Right renal pelvis (tissue), 4 donors: ENCODE measurements around the gene CDKL1. TPM values are rescaled to one million over a fixed set of nuclear protein-coding genes. Genes with fewer than 3 reads are reported as not detected.

ENCODE experiments used
- DNase-seq, 4 donors: peaks; one replicate each; pipeline ENCODE4 v3.0.0-alpha.2; 2013; ENCODE audit warnings: low read depth in 4 of 4, low spot score in 3 of 4, missing footprints in 1 of 4
- polyA plus RNA-seq, 4 donors: library from polyadenylated mRNA; unstranded; fragments of 120-200 nt; gene quantifications; one replicate each; pipeline ENCODE4 v1.2.1, GENCODE V29; 2013; ENCODE audit not compliant: insufficient read length in 4 of 4

Gene CDKL1
- polyA plus RNA-seq: 1 to 10 TPM; 7.1 to 8.3 (median 7.3) TPM

DNA sequence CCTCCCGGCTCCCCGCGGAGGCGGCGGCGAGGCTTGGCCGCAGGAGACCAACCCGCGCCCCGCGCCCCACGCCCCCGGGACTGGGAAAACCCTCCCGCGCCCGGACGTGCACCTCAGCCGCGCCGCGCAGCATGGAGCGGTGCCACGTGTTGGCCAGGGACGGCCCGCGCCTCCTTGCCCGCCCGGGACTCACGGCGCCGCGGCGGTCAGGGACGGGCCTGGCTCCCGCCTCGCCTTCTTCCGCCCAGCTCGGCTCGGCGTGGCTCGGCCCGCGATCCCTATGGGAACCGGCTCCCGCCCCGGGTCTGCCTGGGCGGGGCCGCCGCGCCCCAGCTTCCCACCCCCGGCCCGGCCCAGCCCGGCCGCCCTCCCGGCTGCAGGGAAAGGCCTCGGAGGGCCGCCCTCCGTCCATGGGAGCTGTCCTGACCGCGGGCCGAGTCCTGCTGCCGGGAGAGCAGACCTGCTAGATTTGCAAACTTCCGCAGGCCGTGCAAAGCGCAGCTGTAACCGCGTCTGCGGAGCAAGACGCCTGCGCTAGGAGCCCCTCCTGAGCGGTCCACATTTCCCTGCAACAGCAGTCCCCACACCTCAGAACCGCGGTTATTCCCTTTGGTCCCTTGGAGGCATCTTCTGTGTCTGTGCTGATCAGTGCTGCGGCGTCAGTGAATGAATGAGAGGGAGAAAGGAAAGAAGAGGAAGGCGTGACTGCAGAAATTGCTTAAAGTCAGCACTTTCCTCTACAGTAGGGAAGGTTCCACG, at the start of gene CDKL1:
Gene CDKL1 (minus strand): TSS at position 251 of the 759 bp plus-strand sequence. CDS start 1,013 bp downstream, outside the sequence.
- DNase-seq: peak in 1 of 4 donors; percentile 51

DNA sequence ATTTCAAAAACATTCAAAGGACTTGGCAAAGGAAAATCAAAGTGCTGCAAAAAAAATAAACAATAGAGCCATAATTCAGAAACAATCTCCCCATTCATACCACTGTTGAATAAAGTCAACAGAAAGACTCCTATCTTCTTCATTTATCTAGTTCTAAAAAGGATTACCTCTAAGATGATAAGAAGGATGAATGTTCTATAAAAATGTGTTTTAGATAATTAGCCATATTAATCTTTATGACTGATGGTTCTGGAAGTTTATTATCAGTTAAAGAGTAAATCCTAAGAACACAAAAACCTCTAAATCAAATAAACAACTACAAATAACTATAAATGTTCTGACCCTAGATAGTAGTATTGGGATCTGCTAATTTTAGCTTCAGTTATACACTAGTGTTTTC, 37.8 kb upstream of the CDKL1 start:
- DNase-seq: no peak

DNA sequence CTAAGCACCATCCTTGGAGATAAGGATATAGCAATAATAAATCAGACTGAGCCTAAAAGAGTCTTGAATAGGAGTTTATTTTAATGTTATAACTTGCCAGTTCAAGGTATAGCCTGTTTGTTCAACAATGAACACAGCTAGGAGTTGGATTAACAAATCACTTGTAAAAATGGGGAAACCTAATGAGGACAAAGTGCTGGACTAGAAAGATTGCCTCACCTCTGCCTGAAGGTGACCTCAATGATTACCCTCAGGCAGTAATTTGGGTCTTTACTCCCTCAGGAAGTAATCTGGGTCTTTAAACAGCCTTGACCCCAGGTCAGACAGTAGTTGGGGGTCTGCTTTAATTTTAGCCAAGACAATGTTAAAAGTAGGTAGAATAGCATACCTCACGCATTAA, 35.5 kb upstream of the CDKL1 start:
- no peak for DNase-seq

DNA sequence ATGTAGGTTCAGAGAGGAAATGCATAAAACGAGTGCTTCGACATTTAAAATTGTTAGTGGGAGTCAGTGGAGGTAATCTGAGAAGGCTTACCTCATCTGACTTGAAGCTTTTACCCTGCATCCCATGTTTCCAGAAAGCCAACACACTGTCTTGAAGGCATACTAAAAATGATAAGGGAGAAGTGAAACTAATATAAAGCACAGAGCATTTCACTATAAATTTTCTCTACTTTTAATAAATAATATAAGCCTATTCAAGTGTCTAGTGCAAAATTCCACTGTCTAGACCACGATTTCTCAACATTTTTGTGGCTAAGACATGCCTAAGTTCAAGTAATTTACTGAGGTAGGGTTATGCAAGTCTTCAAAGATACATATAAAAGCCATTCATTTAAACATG, 29.1 kb upstream of the CDKL1 start:
- DNase-seq: no peak

DNA sequence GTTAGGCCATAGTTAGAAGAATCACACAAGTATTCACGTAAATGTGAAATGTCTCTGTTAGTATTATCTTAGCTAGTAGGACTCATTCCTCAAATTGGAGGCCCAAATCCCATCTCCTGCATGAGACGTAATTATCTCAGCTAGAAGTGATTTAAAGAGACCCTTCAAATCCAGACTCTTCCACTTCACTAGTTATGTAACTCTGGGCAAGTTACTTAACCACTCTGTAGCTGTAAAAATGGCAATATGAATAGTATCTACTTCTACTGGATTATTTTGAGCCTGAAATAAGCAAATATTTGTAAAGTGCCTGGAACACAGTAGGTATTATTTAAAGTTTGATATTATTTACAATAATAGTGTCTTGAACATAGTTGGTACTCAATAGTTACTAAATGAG, 28.4 kb upstream of the CDKL1 start:
- no peak for DNase-seq

DNA sequence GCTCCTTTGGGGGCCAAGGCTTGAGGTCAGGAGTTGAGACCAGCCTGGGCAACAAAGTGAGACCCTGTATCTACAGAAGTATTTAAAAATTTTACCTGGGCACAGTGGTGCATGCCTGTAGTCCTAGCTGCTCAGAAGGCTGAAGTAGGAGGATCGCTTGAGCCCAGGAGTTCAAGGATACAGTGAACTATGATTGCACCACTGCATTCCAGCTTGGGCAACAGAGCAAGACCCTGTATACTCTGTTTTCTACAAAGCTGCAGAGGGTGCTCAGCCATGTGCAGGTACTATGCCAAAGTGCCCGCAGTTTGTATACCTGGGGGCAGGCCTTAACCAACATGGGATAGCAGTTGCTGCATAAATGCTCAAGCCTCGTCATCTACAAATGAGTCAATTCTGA, 26.8 kb upstream of the CDKL1 start:
- DNase-seq: no peak

DNA sequence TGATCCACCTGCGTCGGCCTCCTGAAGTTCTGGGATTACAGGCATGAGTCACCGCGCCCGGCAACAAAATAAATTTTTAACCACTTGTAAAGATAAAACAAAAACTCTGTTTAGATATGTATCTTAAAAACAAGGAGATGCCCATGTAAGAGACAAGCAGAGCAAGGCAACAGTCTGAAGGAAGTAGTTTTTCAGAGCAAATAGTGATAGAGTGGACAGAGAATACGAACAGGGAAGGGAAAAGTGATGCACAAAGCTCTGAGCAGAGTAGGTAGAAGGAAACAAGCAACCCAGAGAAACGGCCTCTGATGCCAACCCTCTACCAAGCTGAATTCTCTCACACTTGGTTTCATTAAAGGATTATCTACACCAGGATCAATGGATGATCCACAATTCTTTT, 24.8 kb upstream of the CDKL1 start:
- no peak for DNase-seq

DNA sequence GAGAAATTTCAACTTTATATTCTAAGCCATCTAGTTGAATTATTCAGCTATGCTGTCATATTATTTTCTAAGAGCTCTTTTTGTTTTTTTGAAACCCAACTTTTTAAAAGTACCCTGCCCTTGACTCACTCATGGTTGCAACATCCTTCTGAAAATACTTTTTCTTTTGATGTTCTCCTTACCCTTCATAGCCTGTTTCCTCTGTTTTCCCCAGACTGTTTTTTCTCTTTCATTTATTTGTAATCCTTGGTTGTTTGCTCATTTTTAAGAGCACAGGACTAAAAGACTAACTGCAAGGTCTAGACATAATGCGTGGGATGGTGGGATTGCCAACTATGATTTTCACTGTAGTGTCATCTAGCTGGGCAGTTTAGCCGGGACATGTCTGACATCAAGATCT, 21.2 kb upstream of the CDKL1 start:
- no peak for DNase-seq

DNA sequence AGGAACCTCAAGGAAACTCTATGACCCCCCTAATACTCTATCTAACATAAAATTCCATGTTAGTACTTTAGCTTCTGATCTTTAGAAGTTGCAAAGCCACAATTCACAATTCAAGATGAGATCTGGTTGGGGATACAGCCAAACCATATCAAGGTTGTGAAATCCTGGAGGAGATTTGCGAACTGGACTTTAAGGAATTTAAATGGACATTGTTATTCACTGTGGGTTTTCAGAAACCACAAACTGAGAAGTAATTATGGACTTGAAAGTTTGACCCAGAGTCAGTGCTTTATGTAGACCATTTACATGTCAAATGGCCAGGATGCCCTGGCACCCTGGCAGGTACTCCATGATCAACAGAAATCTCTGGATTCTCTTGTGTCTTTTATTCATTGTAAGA, 14.2 kb upstream of the CDKL1 start:
- DNase-seq: no peak

DNA sequence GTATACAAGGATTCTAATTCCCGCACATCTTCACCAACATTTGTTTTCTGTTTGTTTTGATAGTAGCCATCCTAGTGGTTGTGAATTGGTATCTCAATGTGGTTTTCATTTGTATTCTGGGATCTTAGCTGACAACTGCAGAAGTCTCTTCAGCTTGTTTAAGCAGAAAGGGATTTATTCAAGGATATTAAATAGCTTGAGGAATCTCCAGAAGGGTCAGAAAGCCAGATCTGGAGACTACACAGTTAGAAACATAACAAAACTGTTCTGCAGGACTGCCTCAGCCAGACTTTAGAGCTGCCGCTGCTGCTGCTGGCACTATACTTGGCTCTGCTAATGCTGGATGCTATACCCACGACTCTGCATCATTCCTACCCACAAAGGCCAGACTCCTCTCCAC, 13.4 kb upstream of the CDKL1 start:
- DNase-seq: no peak

DNA sequence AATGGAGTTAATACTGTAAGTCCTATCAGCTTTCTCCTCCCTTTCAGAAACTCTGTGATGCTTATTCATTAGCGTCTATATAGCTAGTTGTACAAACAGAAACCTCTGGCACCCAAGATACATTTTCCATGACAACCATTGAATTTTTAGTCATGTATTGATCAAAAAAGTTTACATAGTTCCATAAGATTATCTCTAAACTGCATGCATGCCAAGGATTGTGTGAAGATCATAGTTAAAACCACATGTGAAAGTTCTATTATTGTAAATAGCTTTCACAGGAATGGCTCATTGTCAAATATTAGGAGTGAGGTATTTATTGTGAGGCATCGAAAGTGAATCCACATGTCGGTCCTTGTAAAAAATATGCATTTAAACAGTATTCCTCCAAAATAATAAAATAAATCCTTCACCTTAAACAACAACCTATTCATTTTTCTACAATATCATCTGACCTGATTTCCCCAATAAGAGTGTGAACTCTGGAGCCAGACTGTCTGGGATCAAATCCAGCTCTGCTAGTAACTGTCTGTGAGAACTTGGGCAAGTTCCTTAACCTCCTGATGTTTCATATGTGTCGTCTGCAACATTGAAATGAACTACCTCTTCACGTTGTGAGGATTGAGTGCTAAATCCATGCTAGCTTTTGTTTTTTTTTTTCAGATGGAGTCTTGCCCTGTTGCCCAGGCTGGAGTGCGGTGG, 10.6 kb upstream of the CDKL1 start:
- DNase-seq: no peak

DNA sequence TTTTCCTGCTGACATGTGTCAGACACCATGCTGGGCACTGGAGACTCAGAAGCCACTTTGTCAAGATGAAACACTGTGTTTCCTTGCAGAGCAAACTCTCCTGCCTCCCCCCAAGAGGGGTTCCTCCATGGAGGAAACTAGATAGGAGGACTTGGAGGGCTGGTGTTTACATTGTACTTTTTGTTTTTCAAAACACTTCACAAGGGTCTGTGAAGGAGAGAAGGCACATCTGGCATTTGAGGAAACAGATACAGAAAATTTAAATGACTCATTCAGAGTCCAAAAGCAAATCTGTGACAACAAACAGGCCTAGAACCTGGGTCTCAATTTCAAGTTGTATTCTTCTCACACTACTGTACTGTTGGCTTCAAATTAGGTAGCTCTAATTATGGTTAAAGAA, 6.7 kb upstream of the CDKL1 start:
- no peak for DNase-seq

DNA sequence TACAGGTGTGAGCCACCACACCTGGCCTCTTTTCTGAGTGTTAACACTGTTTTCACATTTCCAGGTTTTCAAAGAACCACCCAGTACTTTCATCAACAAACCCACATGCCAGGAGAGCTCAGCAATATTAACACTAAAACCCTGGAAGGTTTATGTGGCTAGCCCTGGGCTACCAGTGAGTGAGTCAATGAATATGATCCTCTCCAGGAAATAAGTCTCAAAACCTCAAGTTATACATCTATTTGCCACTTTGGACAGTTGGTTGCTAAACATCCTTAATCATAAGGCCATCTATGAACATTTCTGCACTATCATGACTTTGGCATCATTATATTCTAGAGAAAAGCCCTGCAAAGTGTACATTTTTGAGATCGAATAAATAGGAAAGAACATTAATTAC, 6.3 kb upstream of the CDKL1 start:
- DNase-seq: no peak

DNA sequence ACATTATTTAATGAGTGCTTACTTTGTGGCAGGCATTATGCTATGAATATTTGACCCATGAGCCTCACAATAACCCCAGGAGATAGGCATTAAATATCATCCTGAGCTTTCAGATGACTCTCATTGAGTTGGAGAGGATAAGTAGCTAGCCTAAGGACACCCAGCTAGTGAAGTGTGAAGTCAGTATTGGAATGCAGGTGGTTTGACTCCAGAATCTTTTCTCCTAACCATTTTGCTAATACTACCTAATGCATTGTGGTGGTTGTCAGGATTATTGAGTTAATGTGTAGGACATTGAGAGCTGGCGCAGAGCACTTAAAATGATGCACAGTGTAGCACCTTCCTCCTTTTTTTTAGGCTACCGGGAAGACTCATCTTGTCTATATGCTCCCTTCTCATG, 3.8 kb upstream of the CDKL1 start:
- DNase-seq: no peak

DNA sequence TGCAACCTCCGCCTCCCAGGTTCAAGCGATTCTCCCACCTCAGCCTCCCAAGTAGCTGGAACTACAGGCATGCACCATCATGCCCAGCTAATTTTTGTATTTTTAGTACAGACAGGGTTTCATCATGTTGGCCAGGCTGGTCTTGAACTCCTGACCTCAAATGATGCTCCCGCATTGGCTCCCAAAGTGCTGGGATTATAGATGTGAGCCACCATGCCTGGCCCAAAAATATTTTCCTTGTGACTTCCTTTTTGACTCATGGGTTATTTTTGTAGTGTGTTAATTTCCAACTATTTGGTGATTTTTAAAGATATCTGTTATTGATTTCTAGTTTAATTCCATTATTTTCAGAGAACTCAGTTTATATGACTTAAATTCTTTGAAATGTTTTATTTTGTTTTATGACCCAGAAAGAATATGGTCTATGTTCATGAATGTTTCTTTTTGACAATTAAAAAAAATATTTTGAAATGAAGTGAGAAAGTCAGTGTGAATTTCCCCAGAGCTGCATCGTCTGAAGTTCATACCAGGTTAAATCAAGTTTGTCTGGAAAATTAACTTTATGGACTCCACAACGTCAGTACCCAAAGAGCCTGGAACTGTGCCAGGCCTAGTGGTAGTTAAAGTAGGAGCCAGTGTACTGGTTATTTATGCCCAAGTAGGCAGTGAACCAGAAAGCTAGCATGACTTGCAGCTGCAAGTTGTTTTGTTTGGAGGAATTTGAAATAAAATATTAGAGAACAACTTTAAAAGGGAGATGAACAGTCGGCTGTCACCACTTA, 2.8 kb upstream of the CDKL1 start:
- no peak for DNase-seq

DNA sequence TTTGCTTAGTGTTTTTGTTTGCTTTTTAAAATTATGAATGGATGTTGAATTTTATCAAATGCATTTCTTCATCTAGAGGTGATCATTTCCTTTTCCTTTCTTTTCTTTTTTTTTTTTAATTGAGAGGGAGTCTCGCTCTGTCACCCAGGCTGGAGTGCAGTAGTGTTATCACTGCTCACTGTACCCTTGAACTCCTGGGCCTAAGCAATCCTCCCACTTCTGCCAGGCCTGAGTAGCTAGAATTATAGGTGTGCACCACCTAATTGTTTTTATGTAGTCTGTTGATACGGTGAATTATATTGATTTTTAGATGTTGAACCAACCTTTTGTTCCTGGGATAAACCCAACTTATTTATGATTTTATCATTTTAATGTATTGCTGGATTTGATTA, 1.5 kb upstream of the CDKL1 start:
- no peak for DNase-seq

DNA sequence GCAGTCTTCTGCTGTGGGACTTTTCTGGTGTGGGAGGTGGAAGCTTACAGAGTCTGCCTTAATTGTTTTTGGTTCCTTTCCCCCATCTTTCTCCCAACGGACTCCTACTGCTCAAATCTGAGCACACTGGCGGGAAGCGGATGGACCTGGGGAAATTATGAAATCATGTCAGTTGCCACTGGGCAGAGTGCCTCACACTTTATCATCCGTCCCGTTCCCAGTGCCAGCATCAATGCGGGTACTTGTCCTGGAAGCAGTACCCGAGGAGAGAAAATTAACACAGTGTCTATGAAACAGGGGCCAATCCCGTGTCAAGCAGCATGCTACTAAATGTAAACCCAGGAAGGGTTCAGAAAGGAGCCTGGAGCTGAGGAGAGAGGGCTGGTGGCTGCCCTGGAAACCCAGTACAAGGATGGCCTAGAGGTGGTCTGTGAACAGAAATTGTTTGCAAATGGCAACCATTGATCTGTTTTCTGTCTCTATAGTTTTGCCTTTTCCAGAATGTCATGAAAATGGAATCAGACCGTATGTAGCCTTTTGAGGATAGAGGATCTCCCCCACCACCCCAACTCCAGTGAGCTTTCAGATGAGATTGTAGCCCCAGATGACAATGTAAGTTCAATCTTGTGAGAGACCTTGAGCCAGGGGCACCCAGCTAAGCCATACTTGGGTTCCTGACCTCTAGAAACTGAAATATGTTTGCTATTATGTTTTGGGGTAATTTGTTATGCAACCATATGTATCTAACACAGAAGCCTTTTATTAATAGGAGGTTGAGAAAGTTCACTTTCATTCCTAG, 908 bp upstream of the CDKL1 start:
- DNase-seq: no peak

DNA sequence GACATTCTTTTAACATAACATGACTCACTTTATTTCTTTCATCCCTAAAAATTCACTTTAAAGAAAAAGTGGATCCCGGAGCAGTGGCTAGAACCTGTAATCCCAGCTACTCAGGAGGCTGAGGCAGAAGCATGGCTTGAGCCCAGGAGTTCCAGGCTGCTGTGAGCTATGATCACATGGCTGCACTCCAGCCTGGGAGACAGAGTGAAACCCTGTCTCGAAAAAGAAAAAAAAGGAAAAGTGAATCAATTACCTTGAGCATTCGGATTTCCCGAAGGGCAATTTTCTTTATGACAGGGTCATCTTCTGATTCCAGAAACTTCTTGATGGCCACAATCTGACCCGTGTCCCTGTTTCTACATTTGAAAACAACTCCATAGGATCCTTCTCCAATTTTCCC, 1.2 kb downstream of the CDKL1 start:
- DNase-seq: no peak

DNA sequence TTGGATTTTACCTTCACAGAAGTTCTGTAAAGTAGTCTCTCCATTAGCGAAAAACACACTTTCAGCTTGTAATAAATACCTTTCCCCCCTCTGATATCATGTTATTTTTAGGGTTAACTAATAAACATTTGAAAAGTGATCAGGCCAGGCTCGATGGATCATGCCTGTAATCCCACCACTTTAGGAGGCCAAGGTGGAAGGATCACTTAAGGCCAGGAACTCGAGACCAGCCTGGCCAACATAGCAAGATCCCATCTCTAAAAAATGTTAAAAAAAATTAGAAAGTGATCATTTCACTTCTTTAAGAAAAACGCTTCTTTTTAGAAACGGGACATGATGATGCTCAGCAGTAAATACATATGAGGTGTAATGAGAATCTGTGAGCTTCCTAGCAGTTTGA, 2.0 kb downstream of the CDKL1 start:
- no peak for DNase-seq

DNA sequence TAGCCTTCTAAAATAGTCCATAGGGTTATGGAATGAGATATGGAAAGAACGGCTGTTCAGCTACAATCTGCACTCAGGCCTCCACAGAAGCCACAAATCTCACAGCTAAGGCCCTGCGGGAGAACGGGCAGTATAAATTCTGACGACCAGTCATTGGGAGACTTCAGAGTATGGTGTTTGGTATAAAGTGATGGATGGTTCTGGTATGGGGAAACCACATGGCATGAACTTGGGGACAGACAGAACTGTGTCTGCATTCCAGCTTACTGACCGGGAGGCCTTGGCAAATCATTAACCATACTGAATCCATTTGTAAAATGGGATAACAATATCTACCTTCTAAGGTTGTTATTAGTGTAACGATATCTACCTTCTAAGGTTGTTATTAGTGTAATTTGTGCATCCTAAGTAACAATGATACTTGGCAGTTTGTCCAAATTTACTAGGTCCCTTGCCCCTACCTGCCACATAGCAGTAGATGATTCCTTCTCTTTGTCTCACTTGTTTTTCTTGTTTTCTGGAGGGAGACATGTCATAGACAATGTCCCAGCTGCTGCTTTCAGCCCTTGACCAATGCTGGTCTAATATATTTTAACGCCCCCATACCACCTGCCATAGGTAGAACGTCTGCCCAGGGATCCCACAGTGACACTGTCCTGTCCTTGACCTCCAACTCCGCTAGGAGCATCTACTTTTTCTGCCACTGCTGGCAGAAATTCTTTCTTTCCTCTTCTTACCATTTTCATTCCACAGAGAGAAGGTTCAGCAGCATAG, 6.8 kb downstream of the CDKL1 start:
- DNase-seq: no peak
